Vagina (tissue), 2 donors: ENCODE measurements around the gene USP38.

Source experiments
- CTCF ChIP-seq, 3 experiments: fragments of 450-650 bp in 2 of 3; fragments of 200-600 bp in 1 of 3; sonication (generic) in 1 of 3; IDR thresholded peaks; one replicate each; pipeline ENCODE4 v1.5.1; 2017 to 2019; ENCODE audit warnings: antibody characterized with exemption in 3 of 3, mild to moderate bottlenecking in 2 of 3, moderate library complexity in 2 of 3
- POLR2A ChIP-seq, 2 donors: fragments of 450-650 bp; IDR thresholded peaks; one replicate each; pipeline ENCODE4 v1.6.1; 2017; ENCODE audit warnings: antibody characterized with exemption in 2 of 2, mild to moderate bottlenecking in 2 of 2, moderate library complexity in 2 of 2
- POLR2AphosphoS5 ChIP-seq, 2 donors: sonication (generic); formaldehyde crosslinking; IDR thresholded peaks; one replicate each; pipeline ENCODE4 v1.9.0; 2017; ENCODE audit warnings: antibody characterized with exemption in 2 of 2, mild to moderate bottlenecking in 2 of 2, low read depth in 1 of 2; ENCODE audit not compliant: insufficient read depth in 1 of 2

GRCh38 chr4:143184503-143185252 lies at the start of gene USP38:
- TF ChIP-seq POLR2A (IDR thresholded peaks at IDR 0.05) (peak in 1 of 2 donors; percentile 70), CTCF (IDR thresholded peaks at IDR 0.05) (no peak), POLR2AphosphoS5 (IDR thresholded peaks at IDR 0.05; ENCODE audit: insufficient read depth in 1 of 2, low read depth in 1 of 2) (peak in 1 of 2 donors; percentile 76)
